Mesodermal cell (in vitro differentiated cells): ENCODE measurements around the gene MDGA2.
"Not testable (repeated sequence)": the region's sequence is repeated elsewhere in the genome, so short reads cannot be mapped to it uniquely, and the experiment has no call there.

ENCODE experiments used
- H3K27ac ChIP-seq: 2 replicates; pipeline ENCODE4 v1.7.0; 2013; ENCODE audit warnings: mild to moderate bottlenecking, low read depth, low read length, moderate library complexity; ENCODE audit not compliant: severe bottlenecking
- H3K36me3 ChIP-seq: 2 replicates; pipeline ENCODE4 v1.7.1; 2013; ENCODE audit warnings: mild to moderate bottlenecking, low read length, moderate library complexity; ENCODE audit not compliant: control insufficient read depth, insufficient read depth
- H3K4me1 ChIP-seq: one replicate; pipeline ENCODE4 v1.7.1; 2013; ENCODE audit warnings: mild to moderate bottlenecking, low read length; ENCODE audit not compliant: insufficient read depth, control insufficient read depth, poor library complexity, severe bottlenecking
- H3K4me3 ChIP-seq: 2 replicates; pipeline ENCODE4 v1.7.0; 2013; ENCODE audit warnings: low read length, control low read depth, mild to moderate bottlenecking; ENCODE audit not compliant: insufficient read depth, poor library complexity, severe bottlenecking; ENCODE audit errors: extremely low read depth
- H3K9me3 ChIP-seq: 2 replicates; pipeline ENCODE4 v1.7.1; 2013; ENCODE audit warnings: mild to moderate bottlenecking, low read length, moderate library complexity; ENCODE audit not compliant: control insufficient read depth
- WGBS, 2 experiments: methylation state at CpG; one replicate each; pipeline ENCODE4 v1.1.5; 2013; ENCODE audit warnings: missing lambda C conversion rate in 2 of 2; ENCODE audit not compliant: insufficient coverage in 2 of 2; 5-methylcytosine and 5-hydroxymethylcytosine counted together

The MDGA2 gene

DNA sequence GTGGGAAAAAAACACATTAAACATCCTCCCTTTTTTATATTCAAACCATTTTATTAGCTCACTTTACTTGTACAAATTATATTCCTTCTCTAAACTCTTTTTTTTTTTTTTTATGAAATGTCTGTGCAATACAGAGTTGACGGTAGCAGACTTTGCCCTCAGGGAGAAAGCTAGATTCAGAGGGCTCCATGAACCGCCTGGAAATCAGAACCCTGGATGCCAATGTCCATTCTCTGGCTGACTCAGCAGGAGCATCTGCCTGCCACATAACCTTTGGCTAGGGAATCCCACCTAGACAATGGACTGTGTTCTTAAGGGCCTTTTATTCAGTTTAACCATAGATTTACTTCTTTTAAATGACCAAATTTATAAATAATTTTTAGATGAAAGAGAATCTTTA, 467.0 kb downstream of the MDGA2 start:
- H3K4me3 ChIP-seq = no peak overlapping the region
- H3K36me3 ChIP-seq = no peaks in the 10 kb centered on the region
- no peak overlapping the region for H3K27ac ChIP-seq
- H3K9me3 ChIP-seq = no peaks in the 10 kb centered on the region
- no peaks in the 10 kb centered on the region for H3K4me1 ChIP-seq
- 72 to 86% methylated on average over 1 to 2 of the region's 2 CpGs for WGBS, 2 experiments

DNA sequence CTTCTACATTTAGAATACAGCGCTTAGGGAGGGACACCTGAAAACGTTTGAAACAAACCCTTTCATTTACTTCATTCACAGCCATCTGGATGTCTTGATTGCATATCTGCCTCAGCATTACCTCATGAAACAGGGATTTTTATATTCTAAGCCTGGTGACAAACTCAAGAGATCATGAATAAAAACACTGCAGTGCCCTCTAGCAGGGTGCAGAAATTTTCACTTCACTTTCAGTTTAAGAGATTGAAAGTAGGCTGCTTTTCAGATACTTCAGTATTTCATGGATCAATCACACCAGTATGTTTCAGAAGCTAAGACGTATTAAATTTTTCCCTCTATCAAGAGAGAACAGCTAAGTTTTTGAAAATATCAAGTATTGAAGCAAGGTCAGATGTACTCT, 467.8 kb downstream of the MDGA2 start:
- no peak overlapping the region for H3K27ac ChIP-seq
- WGBS, 2 experiments = 61 to 67% methylated on average over 2 of the region's 3 CpGs
- no peaks in the 10 kb centered on the region for H3K4me1 ChIP-seq
- H3K4me3 ChIP-seq = no peak overlapping the region
- no peaks in the 10 kb centered on the region for H3K9me3 ChIP-seq
- no peaks in the 10 kb centered on the region for H3K36me3 ChIP-seq

DNA sequence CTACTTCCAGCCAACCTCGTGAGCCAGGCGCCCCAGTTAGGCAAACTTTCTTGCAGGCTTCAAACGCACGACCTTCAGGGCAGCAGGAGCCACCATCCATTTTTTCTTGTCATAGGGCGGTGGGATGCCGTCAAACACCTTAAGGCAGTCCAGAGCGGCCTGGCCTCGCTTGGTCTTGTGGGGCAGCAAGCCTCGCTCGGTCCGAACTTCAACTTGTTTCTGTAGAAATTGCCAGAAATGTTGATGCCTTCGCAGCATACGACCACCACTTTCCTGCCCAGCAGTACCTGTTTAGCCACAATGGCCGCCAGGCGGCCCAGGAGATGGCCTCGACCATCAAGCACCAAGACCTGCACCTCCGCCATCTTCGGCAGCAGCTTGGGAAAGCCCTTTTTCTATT, 474.7 kb downstream of the MDGA2 start:
- H3K4me1 ChIP-seq = no peaks in the 10 kb centered on the region
- 97% methylated on average over 13 to 18 of the region's 18 CpGs for WGBS, 2 experiments
- no peaks in the 10 kb centered on the region for H3K36me3 ChIP-seq
- H3K9me3 ChIP-seq = no peaks in the 10 kb centered on the region
- no peak overlapping the region for H3K4me3 ChIP-seq
- no peak overlapping the region for H3K27ac ChIP-seq

GRCh38 chr14:47195582-47195981, 479.8 kb downstream of the MDGA2 start:
- Histone ChIP-seq H3K27ac (no peak overlapping the region), H3K4me3 (no peak overlapping the region), H3K9me3 (no peaks in the 10 kb centered on the region), H3K36me3 (no peaks in the 10 kb centered on the region), H3K4me1 (no peaks in the 10 kb centered on the region)
- WGBS, 2 experiments = no CpG with 5 or more reads among the region's 1 CpG

GRCh38 chr14:47194055-47194454, 481.4 kb downstream of the MDGA2 start:
- H3K4me3 ChIP-seq = no peak overlapping the region
- WGBS, 2 experiments = no CpG with 5 or more reads among the region's 1 CpG
- no peaks in the 10 kb centered on the region for H3K9me3 ChIP-seq
- no peaks in the 10 kb centered on the region for H3K36me3 ChIP-seq
- H3K27ac ChIP-seq = no peak overlapping the region
- no peaks in the 10 kb centered on the region for H3K4me1 ChIP-seq

- H3K9me3 ChIP-seq, H3K4me1 ChIP-seq, H3K27ac ChIP-seq, H3K4me3 ChIP-seq, H3K36me3 ChIP-seq: not testable (repeated sequence)
- WGBS, 2 experiments = 80 to 96% methylated on average over 4 of the region's 7 CpGs
Measured at GRCh38 chr14:47192203-47192602, 483.2 kb downstream of the MDGA2 start.

- Histone ChIP-seq H3K27ac (no peak overlapping the region), H3K36me3 (no peaks in the 10 kb centered on the region), H3K4me3 (no peak overlapping the region), H3K9me3 (no peaks in the 10 kb centered on the region), H3K4me1 (no peaks in the 10 kb centered on the region)
- no CpG with 5 or more reads among the region's 2 CpGs for WGBS, 2 experiments
Measured at GRCh38 chr14:47191700-47192099, 483.7 kb downstream of the MDGA2 start.

- no peaks in the 10 kb centered on the region for H3K9me3 ChIP-seq
- WGBS, 2 experiments = 84% methylated on average over 3 of the region's 5 CpGs; no CpG with 5 or more reads in 1 of the 2 experiments
- H3K4me1 ChIP-seq = no peaks in the 10 kb centered on the region
- H3K4me3 ChIP-seq = no peak overlapping the region
- no peaks in the 10 kb centered on the region for H3K36me3 ChIP-seq
- H3K27ac ChIP-seq = no peak overlapping the region
Measured at GRCh38 chr14:47189911-47190484, 485.4 kb downstream of the MDGA2 start.

DNA sequence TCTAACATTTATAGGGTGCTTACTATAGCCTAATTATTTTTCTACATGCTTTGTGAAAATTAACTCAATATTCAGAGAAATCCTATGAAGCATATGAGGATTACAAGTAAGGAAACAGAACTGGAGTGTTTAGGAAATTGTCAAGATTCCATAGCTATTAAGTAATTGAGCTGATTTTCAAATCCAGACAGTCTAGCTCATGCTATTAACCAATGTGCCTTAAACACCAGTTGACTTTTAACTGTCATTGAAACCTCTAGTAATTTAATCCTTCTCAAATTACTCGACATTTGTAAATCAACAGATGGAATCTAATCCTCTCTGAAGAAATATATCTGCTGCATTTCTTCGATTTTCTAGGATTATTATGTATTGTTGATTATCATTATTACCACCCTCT, 488.9 kb downstream of the MDGA2 start:
- Histone ChIP-seq H3K9me3 (no peaks in the 10 kb centered on the region), H3K4me1 (no peaks in the 10 kb centered on the region), H3K4me3 (no peak overlapping the region), H3K27ac (no peak overlapping the region), H3K36me3 (no peaks in the 10 kb centered on the region)
- no CpG with 5 or more reads among the region's 2 CpGs for WGBS, 2 experiments

- Histone ChIP-seq H3K4me3 (no peak overlapping the region), H3K27ac (no peak overlapping the region), H3K4me1 (no peaks in the 10 kb centered on the region), H3K36me3 (no peaks in the 10 kb centered on the region), H3K9me3 (no peaks in the 10 kb centered on the region)
- WGBS, 2 experiments = no CpG with 5 or more reads among the region's 1 CpG
Measured at GRCh38 chr14:47179906-47180305, 495.5 kb downstream of the MDGA2 start.

- not testable (repeated sequence) for H3K4me3 ChIP-seq, H3K4me1 ChIP-seq, H3K36me3 ChIP-seq, H3K9me3 ChIP-seq, H3K27ac ChIP-seq
- WGBS, 2 experiments = 89 to 96% methylated on average over 8 to 9 of the region's 10 CpGs
Measured at GRCh38 chr14:47171896-47172295, 503.5 kb downstream of the MDGA2 start.
